Cardiac septum (tissue), 1 donor: ENCODE data around the gene RAD51D. TPM values are rescaled to one million over a fixed set of nuclear protein-coding genes. Genes with fewer than 3 reads are reported as not detected.
"Not testable (repeated sequence)": the region's sequence is repeated elsewhere in the genome, so short reads cannot be mapped to it uniquely, and the experiment has no call there.

ENCODE experiments used
- DNase-seq: peaks from one replicate; pipeline ENCODE4 v3.0.0-alpha.2; 2020; ENCODE audit warnings: low spot score
- intact Hi-C: fragments of 100-400 bp; cut with DNase I; formaldehyde crosslinking; loops from one replicate; pipeline ENCODE4 v1.14.0; 2022
- total RNA-seq: library from RNA; stranded (reverse); fragmentation: NEBNext Ultra II Directional; extraction: Animal tissue kit (Norgen Biotek cat#: 25700); gene quantifications from one replicate; pipeline ENCODE4 v1.2.1, GENCODE V29; 2021
- donor health status: DM: no; HTN: no; CAD: no.

The RAD51D gene
- total RNA-seq, 1 donor from 2014 or later, result 6.5 TPM

- intact Hi-C loops, result no loop called here
Measured at GRCh38 chr17:35048685-35049379, 70.8 kb downstream of the RAD51D start.

GRCh38 chr17:35046740-35047283 is 72.8 kb downstream of the RAD51D start:
- intact Hi-C loops, result no loop called here
- no peak for DNase-seq

More at GRCh38 chr17:35048685-35049379, 70.8 kb downstream of the RAD51D start:
- no peak for DNase-seq

- intact Hi-C loops, result no loop called here
- no peak for DNase-seq
Measured at GRCh38 chr17:35046245-35046644, 73.4 kb downstream of the RAD51D start.

- intact Hi-C loops, DNase-seq: not testable (repeated sequence)
Measured at GRCh38 chr17:35045458-35045979, 74.1 kb downstream of the RAD51D start.

GRCh38 chr17:35044181-35044580 is 75.5 kb downstream of the RAD51D start:
- DNase-seq, result no peak
- intact Hi-C loops, result no loop called here

Other genes with a start within 250 kb of the RAD51D start
- 2.2 TPM for gene CCT6B, start 158.4 kb downstream of the RAD51D start, total RNA-seq
- 8.7 TPM for gene ZNF830, start 158.3 kb downstream of the RAD51D start, total RNA-seq
- 20.1 TPM for gene LIG3, start 139.3 kb downstream of the RAD51D start, total RNA-seq
- 15.5 TPM for gene RFFL, start 56.2 kb downstream of the RAD51D start, total RNA-seq
- not detected for gene FNDC8, start 1.8 kb upstream of the RAD51D start, total RNA-seq
- gene NLE1, start 22.4 kb upstream of the RAD51D start, total RNA-seq, result 3.8 TPM
- gene UNC45B, start 28.0 kb upstream of the RAD51D start, total RNA-seq, result 259 TPM
- gene SLC35G3, start 74.5 kb upstream of the RAD51D start, total RNA-seq, result not detected
- gene SLFN5, start 123.2 kb upstream of the RAD51D start, total RNA-seq, result 13.8 TPM